Esophagus muscularis mucosa (tissue), 3 donors: ENCODE measurements around the gene CDCA5.

Experiments
- POLR2A ChIP-seq: fragments of 450-650 bp; IDR thresholded peaks from one replicate; pipeline ENCODE4 v1.6.1; 2017; ENCODE audit warnings: antibody characterized with exemption, moderate library complexity, mild to moderate bottlenecking, low read depth
- TF ChIP-seq, protein P1 (sequence below), 3 experiments: fragments of 200-600 bp in 2 of 3; fragments of 450-650 bp in 1 of 3; sonication (generic) in 2 of 3; IDR thresholded peaks; one replicate each; pipeline ENCODE4 v1.5.1; 2017 to 2019; ENCODE audit warnings: antibody characterized with exemption in 3 of 3, mild to moderate bottlenecking in 2 of 3, moderate library complexity in 1 of 3

DNA sequence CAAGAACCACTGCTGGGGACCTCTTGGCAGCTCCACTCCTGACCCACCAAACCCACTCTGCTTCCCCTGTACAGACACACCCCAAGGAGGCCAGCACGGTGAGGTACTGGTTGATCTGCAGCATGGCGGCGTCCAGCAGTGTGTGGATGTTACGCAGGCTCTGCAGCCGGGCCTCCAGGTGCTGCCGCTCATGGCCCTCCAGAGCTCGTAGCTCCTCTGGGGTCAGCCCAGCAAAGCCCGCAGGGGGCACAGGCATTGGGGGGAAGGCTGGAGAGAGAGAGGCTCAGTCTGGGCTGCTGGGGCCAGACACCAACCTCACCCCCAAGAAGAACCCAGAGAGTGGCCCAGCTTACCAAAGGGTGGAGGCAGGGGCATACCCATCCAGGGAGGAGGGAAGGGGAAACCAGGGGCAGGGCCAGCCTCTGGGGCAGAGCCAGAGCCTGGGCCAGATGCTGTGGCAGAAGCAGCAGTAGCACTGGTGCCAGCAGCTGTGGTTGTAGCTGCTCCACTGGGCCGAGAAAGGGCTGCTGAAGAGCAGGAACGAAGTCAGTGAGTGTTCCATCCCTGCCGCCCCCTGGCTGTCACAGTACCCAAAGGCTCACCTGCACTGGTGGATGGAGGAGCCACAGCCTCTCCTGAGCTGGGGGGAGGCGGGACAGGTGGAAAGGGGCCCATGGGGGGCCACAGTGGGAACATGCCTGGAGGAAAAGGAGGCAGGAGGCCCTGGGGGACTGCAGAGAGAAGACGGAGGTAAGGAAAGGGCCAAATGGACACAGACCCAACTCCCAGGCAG is 46.0 kb upstream of the CDCA5 start:
- TF ChIP-seq, protein P1, sequence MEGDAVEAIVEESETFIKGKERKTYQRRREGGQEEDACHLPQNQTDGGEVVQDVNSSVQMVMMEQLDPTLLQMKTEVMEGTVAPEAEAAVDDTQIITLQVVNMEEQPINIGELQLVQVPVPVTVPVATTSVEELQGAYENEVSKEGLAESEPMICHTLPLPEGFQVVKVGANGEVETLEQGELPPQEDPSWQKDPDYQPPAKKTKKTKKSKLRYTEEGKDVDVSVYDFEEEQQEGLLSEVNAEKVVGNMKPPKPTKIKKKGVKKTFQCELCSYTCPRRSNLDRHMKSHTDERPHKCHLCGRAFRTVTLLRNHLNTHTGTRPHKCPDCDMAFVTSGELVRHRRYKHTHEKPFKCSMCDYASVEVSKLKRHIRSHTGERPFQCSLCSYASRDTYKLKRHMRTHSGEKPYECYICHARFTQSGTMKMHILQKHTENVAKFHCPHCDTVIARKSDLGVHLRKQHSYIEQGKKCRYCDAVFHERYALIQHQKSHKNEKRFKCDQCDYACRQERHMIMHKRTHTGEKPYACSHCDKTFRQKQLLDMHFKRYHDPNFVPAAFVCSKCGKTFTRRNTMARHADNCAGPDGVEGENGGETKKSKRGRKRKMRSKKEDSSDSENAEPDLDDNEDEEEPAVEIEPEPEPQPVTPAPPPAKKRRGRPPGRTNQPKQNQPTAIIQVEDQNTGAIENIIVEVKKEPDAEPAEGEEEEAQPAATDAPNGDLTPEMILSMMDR (IDR thresholded peaks at IDR 0.05) = no peak
- TF ChIP-seq POLR2A = no peak
